Activated CD8-positive, alpha-beta memory T cell treated with anti-CD3 and anti-CD28 coated beads, Interleukin-2, amount 10 ng/mL, durations not matched to agents 7 days and 5 days (primary cell): ENCODE results near the gene MCHR2. TPM values are rescaled to one million over a fixed set of nuclear protein-coding genes. Genes with fewer than 3 reads are reported as not detected.
A peak's percentile ranks its signal among the peaks of the same experiment; 100 is the strongest.
"Not testable (repeated sequence)": the region's sequence is repeated elsewhere in the genome, so short reads cannot be mapped to it uniquely, and the experiment has no call there.

Experiments used
- ATAC-seq: fragments of 150-1000 bp; cut with Tn5 transposase; one replicate; pipeline ENCODE4 v1.10.0; 2021; ENCODE audit warnings: moderate library complexity
- CTCF ChIA-PET: fragments of 350-600 bp; sonication (Branson Sonifier 250); formaldehyde crosslinking; loops from one replicate; lab custom pipeline; 2021; ENCODE audit warnings: antibody characterized with exemption; lab: Charles Lee
- DNase-seq: peaks from one replicate; pipeline ENCODE4 v3.0.0-alpha.2; 2020
- H3K27ac Mint-ChIP-seq: one replicate; pipeline ENCODE4 v1.8.0; 2021; ENCODE audit warnings: mild to moderate bottlenecking, mixed read lengths
- H3K27me3 Mint-ChIP-seq: one replicate; pipeline ENCODE4 v1.8.0; 2021; ENCODE audit warnings: mixed read lengths
- H3K36me3 Mint-ChIP-seq: one replicate; pipeline ENCODE4 v1.8.0; 2021; ENCODE audit warnings: mild to moderate bottlenecking, mixed read lengths
- H3K4me1 Mint-ChIP-seq: one replicate; pipeline ENCODE4 v1.8.0; 2021; ENCODE audit warnings: mixed read lengths
- H3K4me3 Mint-ChIP-seq: one replicate; pipeline ENCODE4 v1.8.0; 2021; ENCODE audit warnings: mild to moderate bottlenecking, moderate library complexity, mixed read lengths
- H3K9me3 Mint-ChIP-seq: one replicate; pipeline ENCODE4 v1.8.0; 2022; ENCODE audit warnings: low read depth, mixed read lengths
- total RNA-seq, 2 experiments: library from RNA; stranded (reverse); gene quantifications; one replicate each; pipeline ENCODE4 v1.2.3, GENCODE V29; 2021

The MCHR2 gene, protein sequence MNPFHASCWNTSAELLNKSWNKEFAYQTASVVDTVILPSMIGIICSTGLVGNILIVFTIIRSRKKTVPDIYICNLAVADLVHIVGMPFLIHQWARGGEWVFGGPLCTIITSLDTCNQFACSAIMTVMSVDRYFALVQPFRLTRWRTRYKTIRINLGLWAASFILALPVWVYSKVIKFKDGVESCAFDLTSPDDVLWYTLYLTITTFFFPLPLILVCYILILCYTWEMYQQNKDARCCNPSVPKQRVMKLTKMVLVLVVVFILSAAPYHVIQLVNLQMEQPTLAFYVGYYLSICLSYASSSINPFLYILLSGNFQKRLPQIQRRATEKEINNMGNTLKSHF
- total RNA-seq: not detected

DNA sequence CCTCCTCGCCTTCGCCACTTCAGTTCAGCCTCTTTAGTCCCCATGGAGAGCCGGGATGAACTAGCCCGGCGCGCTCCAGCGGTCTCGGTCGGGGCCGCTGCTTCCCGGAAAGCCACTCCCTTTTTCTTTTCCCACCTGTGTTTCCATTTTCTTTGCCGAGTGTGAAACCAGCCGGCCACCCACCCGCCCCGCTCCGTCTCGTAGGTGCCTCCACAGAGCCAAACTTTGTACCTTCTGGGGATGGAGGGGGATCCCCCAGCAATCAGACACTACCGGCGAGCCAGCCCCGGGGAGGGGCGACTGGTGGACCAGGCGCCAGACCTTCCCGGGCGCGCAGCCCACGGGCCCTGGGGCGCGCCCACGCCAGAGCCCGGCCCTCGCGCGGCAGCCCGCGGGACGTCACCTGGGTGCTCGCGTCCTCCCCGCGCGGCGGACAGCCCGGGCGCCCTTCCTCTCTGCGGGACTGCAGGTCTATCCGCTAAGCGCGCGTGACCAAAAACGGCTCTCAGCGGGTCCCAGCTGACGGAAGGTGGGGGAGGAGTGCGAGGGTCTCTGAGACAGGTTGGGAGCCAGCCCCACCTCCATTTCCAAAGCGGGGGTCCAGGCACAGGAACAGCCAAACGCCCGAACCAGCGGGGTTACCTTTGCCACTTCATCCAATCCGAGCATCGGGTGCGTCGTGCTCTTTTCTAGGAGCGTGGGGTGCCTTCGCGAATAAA lies at the start of gene MCHR2:
TSS of gene MCHR2 (minus strand) at position 691 of the 719 bp plus-strand sequence. CDS start 38,076 bp downstream, outside the sequence.
- H3K36me3 Mint-ChIP-seq: no peaks in the 10 kb centered on the region
- peaks cover 53% of the 10 kb centered on the region for H3K27me3 Mint-ChIP-seq
- H3K4me1 Mint-ChIP-seq: peaks cover 6% of the 10 kb centered on the region
- CTCF ChIA-PET: interaction anchor here (0.9 kb wide), 1 partner anchor 11 kb away, joined by 3 read pairs; no protein-coding TSS in a partner anchor
- H3K4me3 Mint-ChIP-seq: no peak within 1 kb of the TSS
- ATAC-seq (no peak), DNase-seq (no peak)
- no peak within 1 kb of the TSS for H3K27ac Mint-ChIP-seq
- H3K9me3 Mint-ChIP-seq: no peaks in the 10 kb centered on the region

DNA sequence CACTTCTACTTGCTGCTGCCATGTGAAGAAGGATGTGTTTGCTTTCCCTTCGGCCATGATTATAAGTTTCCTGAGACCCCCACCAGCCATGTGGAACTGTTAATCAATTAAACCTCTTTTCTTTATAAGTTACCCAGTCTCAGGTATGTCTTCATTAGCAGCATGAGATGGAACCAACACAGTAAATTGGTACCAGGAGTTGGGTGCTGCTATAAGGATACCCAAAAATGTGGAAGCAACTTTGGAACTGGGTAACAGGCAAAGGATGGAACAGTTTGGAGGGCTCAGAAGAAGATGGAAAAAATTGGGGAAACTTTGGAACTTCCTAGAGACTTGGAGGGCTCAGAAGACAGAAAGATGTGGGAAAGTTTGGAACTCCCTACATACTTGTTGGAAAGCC lies 44.5 kb upstream of the MCHR2 start:
- H3K36me3 Mint-ChIP-seq, H3K27ac Mint-ChIP-seq, H3K4me1 Mint-ChIP-seq, H3K9me3 Mint-ChIP-seq, H3K27me3 Mint-ChIP-seq, H3K4me3 Mint-ChIP-seq, ATAC-seq, DNase-seq, CTCF ChIA-PET: not testable (repeated sequence)

DNA sequence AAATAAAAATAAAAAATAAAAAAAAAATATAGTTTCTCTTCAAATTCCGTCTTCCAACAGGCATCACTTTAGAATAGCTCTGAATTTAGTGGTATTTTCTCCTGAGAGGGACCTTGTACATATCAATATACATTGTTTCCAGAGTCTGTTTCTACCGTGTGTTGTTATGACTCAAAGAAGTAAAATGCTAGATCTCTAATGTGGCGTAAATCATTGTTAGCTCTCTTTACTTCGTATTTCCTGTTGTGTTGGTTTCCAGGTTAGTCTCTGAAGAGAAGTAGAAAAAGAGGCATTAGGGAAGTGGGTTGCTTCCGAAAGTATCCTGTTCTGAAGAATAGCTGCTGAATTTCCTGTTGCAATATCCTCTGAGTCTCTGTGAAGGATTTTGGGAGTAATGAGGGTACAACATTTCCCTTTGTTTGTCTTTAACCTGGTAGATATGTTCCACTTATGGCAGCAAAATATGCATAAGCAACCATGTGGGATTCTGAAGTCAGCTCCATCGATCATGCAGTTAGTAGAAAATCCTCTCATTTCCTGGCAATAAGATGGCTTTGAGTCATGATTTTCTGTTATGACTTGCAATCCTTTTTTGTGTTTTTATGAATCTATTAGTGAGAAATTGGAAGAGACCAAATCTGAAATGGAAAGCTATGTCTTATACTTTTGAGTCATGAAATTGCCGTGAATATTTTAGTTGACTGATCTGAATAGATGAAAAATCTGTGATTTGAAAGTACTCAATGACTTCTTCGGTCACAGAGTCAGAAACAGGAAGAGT lies 42.0 kb upstream of the MCHR2 start:
- Mint-ChIP-seq H3K36me3 (peaks cover 2% of the 10 kb centered on the region), H3K9me3 (no peaks in the 10 kb centered on the region), H3K4me1 (peaks cover 7% of the 10 kb centered on the region), H3K4me3 (no peak overlapping the region), H3K27me3 (no peaks in the 10 kb centered on the region), H3K27ac (no peak overlapping the region)
- ATAC-seq: no peak
- CTCF ChIA-PET: interaction anchor here (1.1 kb wide), 1 partner anchor 34 kb away, joined by 3 read pairs; no protein-coding TSS in a partner anchor
- no peak for DNase-seq

DNA sequence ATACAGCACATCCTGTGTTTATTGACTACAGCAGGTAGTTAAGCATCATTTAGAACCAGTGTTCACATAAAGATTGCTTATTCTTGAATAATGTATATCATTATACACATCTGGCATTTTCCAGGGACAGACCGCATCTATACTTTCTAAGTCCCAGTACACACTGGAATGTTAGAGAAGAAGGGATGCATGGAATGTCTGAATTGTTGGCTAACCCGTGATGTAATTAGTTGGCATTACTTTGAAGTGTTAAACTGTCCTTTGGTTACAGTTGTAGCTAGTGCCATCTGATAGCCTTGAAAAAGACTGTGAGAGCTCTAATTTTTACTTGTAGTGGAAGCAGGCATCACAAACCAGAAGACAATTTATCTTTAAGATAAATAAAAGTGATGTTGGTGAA lies 29.8 kb upstream of the MCHR2 start:
- H3K27me3 Mint-ChIP-seq: peaks cover 2% of the 10 kb centered on the region
- no peaks in the 10 kb centered on the region for H3K36me3 Mint-ChIP-seq
- DNase-seq: no peak
- H3K27ac Mint-ChIP-seq: no peak overlapping the region
- H3K4me3 Mint-ChIP-seq: no peak overlapping the region
- H3K4me1 Mint-ChIP-seq: no peaks in the 10 kb centered on the region
- no peak for ATAC-seq
- CTCF ChIA-PET: no interaction called here
- H3K9me3 Mint-ChIP-seq: no peaks in the 10 kb centered on the region

DNA sequence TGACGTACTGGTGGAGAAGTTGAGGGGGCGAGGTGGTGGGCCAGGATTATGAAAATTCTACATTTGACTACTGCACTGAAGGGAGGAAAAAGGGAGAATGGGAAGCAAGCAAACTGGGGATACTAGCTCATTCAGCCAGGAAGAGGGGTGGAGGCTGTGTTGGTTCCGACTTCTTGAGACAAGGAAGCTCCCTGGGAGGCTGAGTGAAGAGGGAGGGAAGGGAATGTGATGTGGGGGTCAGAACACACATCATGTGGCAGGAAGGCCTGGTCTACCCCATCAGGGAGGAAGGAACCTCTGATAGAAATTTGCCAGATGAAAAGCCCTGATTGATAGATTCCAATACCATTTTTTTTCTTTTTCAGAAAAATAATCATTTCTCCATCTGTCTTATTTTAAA lies 28.8 kb upstream of the MCHR2 start:
- CTCF ChIA-PET: no interaction called here
- no peaks in the 10 kb centered on the region for H3K4me1 Mint-ChIP-seq
- ATAC-seq (no peak), DNase-seq (no peak)
- H3K4me3 Mint-ChIP-seq: no peak overlapping the region
- H3K36me3 Mint-ChIP-seq: no peaks in the 10 kb centered on the region
- H3K27ac Mint-ChIP-seq: no peak overlapping the region
- H3K27me3 Mint-ChIP-seq: peaks cover 4% of the 10 kb centered on the region
- peaks cover 1% of the 10 kb centered on the region for H3K9me3 Mint-ChIP-seq

DNA sequence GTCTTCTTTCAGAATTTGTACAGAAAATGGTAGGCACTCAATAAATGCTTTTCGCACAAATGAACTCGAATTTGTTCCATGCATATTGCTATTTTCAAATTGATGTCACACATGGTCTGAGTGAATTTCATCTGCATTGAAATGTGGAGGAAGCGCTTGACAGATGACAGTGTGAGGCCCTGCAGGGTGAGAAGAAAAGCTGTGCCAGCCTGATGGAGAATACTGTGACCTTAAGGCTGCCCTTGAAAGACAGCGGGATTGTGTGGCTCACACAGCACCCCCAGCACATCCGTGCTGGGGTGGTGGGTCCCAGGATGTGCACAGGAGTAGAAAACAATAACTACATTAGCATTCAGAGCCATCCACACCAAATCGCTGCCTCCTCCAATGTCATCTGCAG lies 14.8 kb upstream of the MCHR2 start:
- no peak for ATAC-seq
- DNase-seq: no peak
- CTCF ChIA-PET: no interaction called here
- no peaks in the 10 kb centered on the region for H3K4me1 Mint-ChIP-seq
- peaks cover 21% of the 10 kb centered on the region for H3K27me3 Mint-ChIP-seq
- no peak overlapping the region for H3K27ac Mint-ChIP-seq
- H3K4me3 Mint-ChIP-seq: no peak overlapping the region
- no peaks in the 10 kb centered on the region for H3K9me3 Mint-ChIP-seq
- no peaks in the 10 kb centered on the region for H3K36me3 Mint-ChIP-seq

DNA sequence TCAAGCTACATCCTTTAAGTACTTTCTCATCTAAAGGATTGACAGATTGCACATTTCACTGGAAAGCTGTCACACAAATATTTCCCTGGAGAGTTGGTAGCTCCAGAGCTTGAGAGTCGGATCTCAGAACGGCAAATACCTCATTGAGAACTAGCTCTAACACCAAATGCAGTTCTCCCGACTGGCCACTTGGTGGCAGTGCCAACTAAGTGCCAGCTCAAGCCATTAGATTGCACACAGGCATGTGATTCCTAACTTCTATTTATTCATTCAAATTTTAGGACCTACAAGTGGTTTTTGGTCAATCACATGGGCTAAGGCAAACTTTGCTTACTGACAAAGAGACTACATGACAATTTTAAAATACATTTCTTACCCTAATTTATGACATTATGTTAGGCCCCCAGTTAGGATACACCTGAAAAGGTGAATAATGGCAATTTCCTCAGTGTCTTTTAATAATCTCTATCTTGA lies 7.9 kb upstream of the MCHR2 start:
- ATAC-seq (peak; percentile 53), DNase-seq (peak; percentile 58)
- no peaks in the 10 kb centered on the region for H3K9me3 Mint-ChIP-seq
- CTCF ChIA-PET: interaction anchor here (0.8 to 4.7 kb wide), 8 partner anchors 14 to 1338 kb away, joined by 3 to 36 read pairs (median 3); no protein-coding TSS in a partner anchor
- peaks cover 40% of the 10 kb centered on the region for H3K27me3 Mint-ChIP-seq
- H3K36me3 Mint-ChIP-seq: no peaks in the 10 kb centered on the region
- H3K4me3 Mint-ChIP-seq: no peak overlapping the region
- no peaks in the 10 kb centered on the region for H3K4me1 Mint-ChIP-seq
- H3K27ac Mint-ChIP-seq: no peak overlapping the region

DNA sequence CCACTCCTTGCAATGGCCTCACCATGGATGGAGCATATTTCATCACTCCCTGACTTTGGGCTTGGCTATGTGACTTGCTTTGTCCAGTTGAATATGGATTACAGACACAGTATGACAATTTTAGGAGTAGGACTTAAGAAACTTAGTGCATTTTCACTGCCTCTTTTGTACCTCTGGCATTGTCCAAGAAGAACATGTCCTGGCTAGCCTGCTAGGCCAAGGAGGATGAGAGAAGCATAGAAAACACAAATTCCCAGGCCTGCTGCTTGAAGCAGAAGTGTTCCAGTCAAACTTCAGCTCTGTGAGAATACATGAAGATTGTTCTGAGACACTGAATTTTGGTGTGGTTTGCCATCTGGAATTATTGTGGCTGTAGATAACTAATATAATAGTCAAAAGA lies 3.1 kb upstream of the MCHR2 start:
- Mint-ChIP-seq H3K27me3 (peaks cover 63% of the 10 kb centered on the region), H3K36me3 (no peaks in the 10 kb centered on the region), H3K4me1 (peaks cover 6% of the 10 kb centered on the region), H3K4me3 (no peak overlapping the region), H3K27ac (no peak overlapping the region), H3K9me3 (no peaks in the 10 kb centered on the region)
- DNase-seq (no peak), ATAC-seq (no peak)
- CTCF ChIA-PET: no interaction called here

DNA sequence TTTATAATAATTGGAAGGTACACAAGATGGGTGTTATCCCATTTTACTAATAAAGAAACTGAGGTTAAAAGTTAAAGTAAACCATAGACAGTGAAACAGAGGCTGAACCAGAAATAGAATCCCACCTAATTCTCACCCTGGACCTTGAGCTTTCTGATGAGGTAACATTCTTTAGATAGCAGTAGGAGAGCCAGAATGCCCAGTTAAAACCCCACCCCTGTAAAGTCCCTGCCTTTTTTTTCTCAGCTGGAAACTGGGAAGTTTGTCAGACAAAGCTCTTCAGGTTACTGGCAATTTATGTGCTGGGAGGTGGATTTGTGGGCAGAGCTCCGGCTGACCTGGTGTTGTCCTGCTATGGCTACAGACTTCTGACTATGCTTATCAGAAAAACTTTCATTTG lies 1.9 kb upstream of the MCHR2 start:
- Mint-ChIP-seq H3K36me3 (no peaks in the 10 kb centered on the region), H3K4me3 (no peak overlapping the region), H3K4me1 (peaks cover 6% of the 10 kb centered on the region), H3K27me3 (peaks cover 58% of the 10 kb centered on the region), H3K27ac (no peak overlapping the region), H3K9me3 (no peaks in the 10 kb centered on the region)
- CTCF ChIA-PET: no interaction called here
- DNase-seq (no peak), ATAC-seq (no peak)

DNA sequence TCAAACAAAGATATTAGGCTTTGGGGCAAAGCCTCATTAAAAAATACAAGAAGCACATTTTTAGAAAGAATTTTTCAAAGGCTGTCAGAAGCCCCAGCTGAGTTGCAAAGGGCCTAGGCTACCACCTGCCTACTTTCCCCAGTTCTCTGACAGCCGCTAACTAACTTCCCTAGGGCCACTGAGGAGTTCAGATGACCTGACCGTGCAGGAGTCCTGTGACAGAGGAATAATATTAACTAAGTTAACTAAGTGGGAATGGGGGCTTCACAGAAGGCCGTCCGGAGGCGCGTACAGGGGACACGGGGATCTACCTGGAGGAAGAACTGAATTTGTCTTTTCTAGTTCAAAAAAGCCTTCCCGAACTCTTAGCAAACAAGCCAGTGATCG lies 884 bp downstream of the MCHR2 start:
- DNase-seq (no peak), ATAC-seq (no peak)
- no peaks in the 10 kb centered on the region for H3K36me3 Mint-ChIP-seq
- H3K4me3 Mint-ChIP-seq: no peak overlapping the region
- CTCF ChIA-PET: no interaction called here
- no peak overlapping the region for H3K27ac Mint-ChIP-seq
- peaks cover 6% of the 10 kb centered on the region for H3K4me1 Mint-ChIP-seq
- no peaks in the 10 kb centered on the region for H3K9me3 Mint-ChIP-seq
- peaks cover 53% of the 10 kb centered on the region for H3K27me3 Mint-ChIP-seq

DNA sequence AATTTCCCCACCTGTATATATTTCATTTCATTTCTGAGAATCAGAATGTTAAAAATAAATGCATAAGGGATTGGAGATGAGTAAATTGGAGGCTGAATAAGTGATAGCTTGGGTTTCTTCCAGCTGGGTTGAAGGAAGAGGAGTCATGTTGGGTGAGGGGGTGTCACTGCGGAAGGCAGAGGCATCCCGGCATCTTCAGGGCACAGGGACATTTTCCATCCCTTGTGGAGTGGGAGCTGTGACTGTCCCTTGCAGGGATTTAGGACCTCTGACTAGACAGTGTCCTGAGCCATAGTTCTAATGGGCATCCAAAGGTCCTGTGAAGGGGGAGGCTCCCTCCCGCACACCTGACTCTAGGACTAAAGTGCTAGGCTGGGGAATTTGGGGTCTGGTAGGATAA lies 2.1 kb downstream of the MCHR2 start:
- DNase-seq: no peak
- Mint-ChIP-seq H3K27ac (no peak overlapping the region), H3K9me3 (no peaks in the 10 kb centered on the region), H3K27me3 (peaks cover 49% of the 10 kb centered on the region), H3K36me3 (no peaks in the 10 kb centered on the region), H3K4me1 (peaks cover 6% of the 10 kb centered on the region), H3K4me3 (no peak overlapping the region)
- CTCF ChIA-PET: no interaction called here
- ATAC-seq: no peak

DNA sequence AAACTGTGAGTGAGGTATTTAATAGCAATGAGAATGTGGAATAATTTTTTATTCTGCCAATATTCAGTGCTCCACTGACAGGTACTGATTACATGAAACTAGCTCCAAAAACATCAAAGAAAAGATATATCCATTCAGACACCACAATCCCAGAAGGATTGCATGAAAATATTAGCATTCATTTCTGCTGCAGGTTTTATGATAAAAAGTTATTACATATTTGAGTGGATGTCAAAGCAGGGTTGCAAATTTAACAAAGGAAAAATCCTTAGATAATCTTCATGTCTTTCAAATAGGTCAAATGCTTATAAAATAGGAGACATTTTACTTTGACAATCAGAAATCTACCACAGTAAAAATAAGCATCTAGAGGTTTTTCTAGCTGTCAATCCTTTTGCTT lies 13.3 kb downstream of the MCHR2 start:
- DNase-seq (no peak), ATAC-seq (no peak)
- Mint-ChIP-seq H3K36me3 (no peaks in the 10 kb centered on the region), H3K9me3 (no peaks in the 10 kb centered on the region), H3K27me3 (no peaks in the 10 kb centered on the region), H3K4me1 (no peaks in the 10 kb centered on the region), H3K4me3 (no peak overlapping the region), H3K27ac (no peak overlapping the region)
- CTCF ChIA-PET: no interaction called here

DNA sequence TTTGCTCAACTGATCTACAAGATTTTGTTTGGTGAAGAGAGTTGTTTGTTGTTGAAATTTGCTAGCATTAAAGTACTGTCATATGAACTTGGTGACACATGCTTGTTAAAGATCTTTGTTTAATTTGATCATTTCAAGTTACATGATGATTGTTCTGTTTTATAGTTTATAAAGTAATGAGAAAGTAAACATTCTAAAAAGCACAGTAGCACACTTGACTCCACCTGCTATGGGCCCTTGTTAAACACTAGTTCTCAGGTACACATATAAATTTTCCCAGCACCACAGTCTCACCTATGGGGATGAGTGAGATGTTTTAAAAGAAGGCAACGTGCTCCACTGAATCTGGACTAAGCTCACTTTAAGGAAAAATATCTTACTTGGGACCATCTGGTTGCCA lies 14.1 kb downstream of the MCHR2 start:
- H3K36me3 Mint-ChIP-seq: no peaks in the 10 kb centered on the region
- H3K9me3 Mint-ChIP-seq: no peaks in the 10 kb centered on the region
- ATAC-seq (no peak), DNase-seq (no peak)
- H3K27ac Mint-ChIP-seq: no peak overlapping the region
- H3K4me1 Mint-ChIP-seq: no peaks in the 10 kb centered on the region
- no peaks in the 10 kb centered on the region for H3K27me3 Mint-ChIP-seq
- CTCF ChIA-PET: no interaction called here
- no peak overlapping the region for H3K4me3 Mint-ChIP-seq
